Erythroblast (primary cell): ENCODE measurements around the gene CIROP.

Experiments used
- DNase-seq, 2 experiments: peaks; one replicate each; lab custom pipeline; 2025; lab: John Stamatoyannopoulos, UW
- GATA1 ChIP-seq: IDR thresholded peaks from 2 replicates; pipeline ENCODE4 v1.6.1; 2011; ENCODE audit warnings: low read depth, mild to moderate bottlenecking, control low read depth, low read length, moderate library complexity
- POLR2A ChIP-seq: IDR thresholded peaks from 2 replicates; pipeline ENCODE4 v1.6.1; 2011; ENCODE audit warnings: mild to moderate bottlenecking, low read length

The CIROP gene

DNA sequence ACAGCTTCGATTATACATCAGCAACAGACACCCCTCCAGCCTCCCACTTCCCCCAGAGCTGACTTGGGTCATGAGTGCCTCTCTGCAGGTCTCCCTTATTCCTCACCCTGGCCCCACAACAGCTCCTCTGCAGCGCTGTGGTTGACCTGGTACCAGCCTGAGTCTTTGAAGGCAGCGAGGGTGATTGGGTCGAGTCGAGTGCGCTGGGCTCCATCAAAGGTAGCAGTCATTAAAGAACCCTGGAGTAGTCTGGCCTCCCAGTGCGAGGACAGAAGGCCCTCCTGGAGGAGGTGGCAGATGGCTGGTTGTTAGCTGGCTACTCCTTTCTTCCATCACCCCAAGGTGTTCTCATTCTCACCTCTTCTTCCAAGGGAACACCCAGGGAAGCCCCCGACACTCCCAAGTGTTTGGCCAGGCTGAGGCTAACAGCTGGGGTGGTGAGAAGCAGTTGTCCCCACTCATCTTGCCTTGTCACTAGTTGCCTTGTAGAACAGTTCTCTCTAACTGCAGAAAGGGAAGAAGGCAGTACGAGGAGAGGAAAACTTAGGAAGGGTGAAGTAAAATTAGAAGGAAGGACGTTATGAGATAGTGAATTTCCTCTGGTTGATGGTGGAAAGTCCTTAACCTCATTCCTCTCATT lies 2.7 kb downstream of the CIROP start:
- TF ChIP-seq POLR2A (no peak), GATA1 (no peak)
- DNase-seq: no peak

DNA sequence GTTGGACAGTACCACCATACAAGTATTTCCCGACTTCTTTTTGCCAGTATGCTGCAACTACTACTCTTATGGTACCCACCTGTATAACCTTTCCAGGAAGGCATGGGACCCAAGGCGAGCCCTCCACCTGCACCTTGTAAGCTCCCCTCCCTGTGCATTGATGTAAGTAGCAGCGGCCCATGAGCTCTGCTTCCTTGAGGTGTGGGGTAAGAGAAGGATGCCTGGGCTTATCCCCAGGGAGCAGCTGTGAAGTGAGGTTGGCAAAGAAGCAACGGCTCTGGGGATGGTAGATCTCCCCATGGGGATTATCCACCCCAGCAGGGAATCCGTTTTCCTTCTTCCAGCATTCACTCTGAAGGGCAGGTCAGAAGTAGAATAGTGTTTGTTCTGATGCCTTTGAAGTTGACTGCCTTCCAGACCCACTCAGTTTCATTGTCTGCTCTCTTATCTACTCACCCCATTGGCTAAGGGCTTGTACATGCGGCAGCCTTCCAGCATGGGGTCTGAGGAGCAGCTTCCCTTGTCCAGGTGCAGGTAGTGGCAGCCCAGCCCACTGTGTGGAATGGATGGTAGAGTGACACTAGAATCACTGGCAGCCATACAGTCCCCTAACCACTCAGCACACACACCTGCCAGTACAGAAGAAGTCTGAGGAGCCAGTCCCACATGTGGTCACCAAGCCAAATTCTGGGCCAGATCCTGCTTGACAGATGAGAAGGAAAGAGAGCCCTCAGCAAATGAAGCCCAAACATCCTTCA lies 3.4 kb downstream of the CIROP start:
- no peak for DNase-seq
- TF ChIP-seq GATA1: no peak
- TF ChIP-seq POLR2A: no peak

DNA sequence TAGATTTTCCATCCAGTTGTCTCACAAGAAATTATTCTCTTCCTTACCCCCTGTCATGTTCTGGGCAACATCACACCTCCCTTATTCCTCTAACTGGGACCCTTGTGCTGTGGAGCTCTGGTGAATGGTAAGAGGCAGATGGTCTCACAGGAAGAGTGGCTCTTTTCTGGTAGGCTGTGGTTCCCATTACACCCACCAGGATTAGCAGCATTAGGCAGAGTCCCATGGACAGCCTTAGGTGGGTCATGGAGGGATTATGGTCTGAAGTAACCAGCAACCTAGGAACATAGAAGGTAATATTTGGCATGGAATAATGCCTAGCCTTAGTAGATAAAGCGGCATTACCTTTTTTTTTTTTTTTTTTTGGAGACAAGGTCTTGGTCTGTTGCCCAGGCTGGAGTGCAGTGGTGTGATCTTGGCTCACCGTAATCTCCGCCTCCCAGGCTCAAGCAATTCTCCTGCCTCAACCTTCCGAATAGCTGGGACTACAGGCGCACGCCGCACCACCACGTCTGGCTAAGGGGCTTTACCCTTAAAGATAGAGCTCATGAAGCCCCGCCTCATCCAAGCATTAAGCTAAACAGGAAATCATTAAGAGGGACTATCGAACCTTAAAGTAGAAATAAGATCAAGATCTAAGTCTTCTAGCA lies 5.5 kb downstream of the CIROP start:
- DNase-seq: no peak
- TF ChIP-seq GATA1: no peak

DNA sequence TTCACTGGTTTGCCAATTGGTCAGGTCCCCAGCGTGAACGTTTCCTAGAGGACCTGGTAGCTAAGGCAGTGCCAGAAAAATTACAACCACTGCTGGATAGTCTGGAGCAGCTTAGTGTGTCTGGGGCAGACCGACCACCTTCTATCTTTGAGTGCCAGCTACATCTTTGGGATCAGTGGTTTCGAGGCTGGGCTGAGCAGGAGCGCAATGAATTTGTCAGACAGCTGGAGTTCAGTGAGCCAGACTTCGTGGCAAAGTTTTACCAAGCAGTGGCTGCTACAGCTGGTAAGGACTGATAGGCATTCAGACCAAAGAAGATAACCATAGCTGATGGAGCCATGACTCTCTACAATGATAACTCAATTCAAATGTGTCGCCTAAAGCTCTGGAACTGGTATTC lies 7.0 kb downstream of the CIROP start:
- TF ChIP-seq POLR2A: no peak
- TF ChIP-seq GATA1: no peak
- no peak for DNase-seq

DNA sequence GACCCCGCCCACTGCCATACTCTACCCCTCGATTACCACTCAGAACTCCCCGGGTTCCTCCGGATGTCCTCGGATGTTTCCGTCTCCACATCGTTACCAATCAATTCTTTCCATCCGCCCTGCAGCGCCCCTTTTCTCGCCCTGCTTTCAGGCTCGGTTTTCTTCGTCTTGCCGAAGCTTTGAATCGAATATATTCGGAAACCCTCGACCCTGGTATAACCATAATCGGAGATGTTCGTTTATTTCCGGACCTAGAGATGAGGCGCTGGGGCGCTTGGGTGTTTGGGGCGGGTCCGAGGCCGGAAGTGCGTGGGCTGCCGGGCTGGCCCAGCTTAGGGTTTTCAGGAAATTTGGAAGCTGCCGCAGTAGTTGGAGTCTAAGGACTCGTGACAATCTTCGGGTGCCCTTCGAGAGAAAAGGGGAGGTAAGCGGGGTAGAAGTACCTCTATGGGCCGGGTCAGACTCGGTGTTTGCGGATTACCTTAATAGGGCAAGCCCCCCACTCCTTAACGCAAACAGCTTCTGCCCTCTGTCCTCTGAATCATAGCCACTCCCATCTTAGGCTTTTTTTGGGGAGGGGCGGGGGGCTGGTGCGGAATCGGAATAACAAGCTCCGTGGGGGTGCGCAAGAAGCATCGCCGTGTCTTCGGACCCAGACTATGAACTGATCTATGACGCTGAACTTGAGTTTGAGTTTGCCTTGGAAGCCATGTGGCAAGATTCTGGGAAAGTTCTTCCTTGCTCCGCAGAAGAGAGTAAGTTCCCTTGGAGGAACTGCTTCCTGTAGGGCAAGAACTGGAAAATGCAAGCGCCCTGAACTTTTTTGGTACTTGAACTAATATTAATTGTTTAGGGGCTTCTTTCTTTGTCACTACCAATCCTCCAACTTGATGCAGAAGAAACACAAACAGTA lies 9.3 kb downstream of the CIROP start, which contains the start of gene C14orf119:
Gene C14orf119 (plus strand): TSS at position 310 of the 913 bp plus-strand sequence. CDS start 2,154 bp downstream, outside the sequence.
- TF ChIP-seq GATA1 (no peak), POLR2A (peak; percentile 74)
- no peak for DNase-seq

DNA sequence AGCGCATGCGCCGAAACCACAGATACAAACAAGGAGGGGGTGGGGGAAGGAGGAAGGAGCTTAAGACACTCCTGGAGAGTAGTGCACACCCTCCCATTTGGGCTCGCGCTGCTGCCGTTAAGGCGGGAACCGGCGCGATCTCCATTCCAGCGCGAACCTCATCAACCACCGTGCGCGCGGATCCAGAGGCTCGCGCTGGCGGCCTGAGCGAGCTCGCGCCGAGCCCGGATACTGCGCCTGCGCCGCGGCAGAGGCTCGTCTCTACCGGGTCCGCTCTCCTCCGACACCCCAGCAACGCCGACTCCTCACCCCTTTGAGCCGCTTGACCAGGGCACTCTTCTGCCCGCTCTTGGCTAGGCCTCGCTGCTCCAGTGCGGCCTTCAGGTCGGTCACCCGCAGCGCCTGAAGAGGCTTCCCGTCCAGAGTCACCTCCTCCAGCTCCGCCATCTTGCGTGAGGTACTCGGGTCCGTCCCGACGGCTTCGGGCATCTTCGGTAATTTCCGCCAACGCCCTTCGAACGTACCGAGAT lies 10.1 kb downstream of the CIROP start, which contains the start of gene ACIN1:
Gene ACIN1 (minus strand): TSS at position 471 of the 530 bp plus-strand sequence. CDS start 24 bp downstream, at position 447.
- DNase-seq: no peak

DNA sequence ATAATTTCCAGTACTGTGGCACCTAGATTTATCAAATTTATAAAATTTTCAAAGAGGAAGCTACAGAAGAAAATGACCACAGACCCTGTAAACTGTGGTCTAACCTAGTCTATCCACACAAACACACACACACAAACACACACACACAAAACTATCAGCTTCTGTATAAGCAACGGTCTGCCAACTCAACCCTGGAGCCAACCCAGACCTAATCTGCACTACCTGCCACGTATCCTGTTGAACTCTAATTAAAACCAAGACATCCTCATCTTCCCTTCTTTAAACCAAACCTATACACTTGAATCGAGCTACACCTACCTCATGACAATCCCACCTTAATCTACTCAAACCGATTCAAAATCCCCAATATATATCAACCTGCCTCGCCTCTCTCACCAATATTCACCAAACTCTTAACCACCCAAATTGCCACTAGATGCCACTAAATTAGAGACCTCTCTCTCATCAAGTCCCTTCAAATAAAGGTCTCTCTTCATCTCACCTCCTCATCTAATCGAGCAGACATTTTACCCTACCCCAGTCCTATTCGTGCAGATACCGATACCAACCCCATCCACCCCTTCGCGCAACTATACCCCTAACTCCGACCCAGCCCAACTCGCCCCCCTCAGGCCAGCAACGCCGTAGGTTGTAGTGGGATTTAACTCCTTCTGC lies 10.7 kb downstream of the CIROP start:
- TF ChIP-seq POLR2A (no peak), GATA1 (no peak)
- no peak for DNase-seq

More for the DNA sequence above, 10.1 kb downstream of the CIROP start, which contains the start of gene ACIN1:
- peak; percentile 91 for TF ChIP-seq POLR2A
- no peak for TF ChIP-seq GATA1

DNA sequence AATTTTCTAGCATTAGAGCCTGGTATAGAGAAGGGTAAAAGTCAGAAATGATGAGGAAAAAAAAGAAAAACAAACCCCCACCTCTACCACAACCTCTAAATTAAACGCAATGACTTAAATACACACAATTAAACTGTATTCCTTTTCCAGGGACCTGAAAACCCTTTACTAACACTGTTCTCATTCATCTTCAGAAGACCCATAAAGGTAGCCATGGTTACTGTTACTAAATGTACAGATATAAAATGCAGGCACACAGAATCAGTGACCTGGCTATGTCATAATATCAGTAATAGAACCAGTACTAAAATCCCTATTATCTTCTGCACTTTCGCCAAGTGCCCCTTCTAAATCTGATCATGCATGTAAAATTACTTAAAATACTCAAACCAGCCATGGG lies 11.3 kb downstream of the CIROP start:
- TF ChIP-seq POLR2A (no peak), GATA1 (no peak)
- DNase-seq: no peak

DNA sequence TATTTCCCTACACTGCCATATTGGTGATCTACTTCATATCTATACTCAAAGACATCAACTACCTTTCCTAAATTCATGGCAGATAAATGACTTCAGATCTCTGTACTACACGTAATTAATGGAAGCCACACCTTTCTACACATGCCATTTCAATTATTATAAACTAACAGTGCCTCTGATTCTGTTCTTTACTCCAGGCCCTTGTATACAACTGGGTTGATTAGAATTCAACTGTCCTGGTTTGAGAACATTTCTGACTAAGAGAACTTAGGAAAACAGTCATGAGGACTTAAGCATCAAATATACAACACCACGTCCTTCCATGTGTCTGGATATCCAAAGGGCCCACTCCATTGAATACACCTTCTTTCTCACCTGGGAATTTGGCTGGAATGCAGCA lies 11.7 kb downstream of the CIROP start:
- TF ChIP-seq GATA1: no peak
- no peak for TF ChIP-seq POLR2A
- no peak for DNase-seq

DNA sequence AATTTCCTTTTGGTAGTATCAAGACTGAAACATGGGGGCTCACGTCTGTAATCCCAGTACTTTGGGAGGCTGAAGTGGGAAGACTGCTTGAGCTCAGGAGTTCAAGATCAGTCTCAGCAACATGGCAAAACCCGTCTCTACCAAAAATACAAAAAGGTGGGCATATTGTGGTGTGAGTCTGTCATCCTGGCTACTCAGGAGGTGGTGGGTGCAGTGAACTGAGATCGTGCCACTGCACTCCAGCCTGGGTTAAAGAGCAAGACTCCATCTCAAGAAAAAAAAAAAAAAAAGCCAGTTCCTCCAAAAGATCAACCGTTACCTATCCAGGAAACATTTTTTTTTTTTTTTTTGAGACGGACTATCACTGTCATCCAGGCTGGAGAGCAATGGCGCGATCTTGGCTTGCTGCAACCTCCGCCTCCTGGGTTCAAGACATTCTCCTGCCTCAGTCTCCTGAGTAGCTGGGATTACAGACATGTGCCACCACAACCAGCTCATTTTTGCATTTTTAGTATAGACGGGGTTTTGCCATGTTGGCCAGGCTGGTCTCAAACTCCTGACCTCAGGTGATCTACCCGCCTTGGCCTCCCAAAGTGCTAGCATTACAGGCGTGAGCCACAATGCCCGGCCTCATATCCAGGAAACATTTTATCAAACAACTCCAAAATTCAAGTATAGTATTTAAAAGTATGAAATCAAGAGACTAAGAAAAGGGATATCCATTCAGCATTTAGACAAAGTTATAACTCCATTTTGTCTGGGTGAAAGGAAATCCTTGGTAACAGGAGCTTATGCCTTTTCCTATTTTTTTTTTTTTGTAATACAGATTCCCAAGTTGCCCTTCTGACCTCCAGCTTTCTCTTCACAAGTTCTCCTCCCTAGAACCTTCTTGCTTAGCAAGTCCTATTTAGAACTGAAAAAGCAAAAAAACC lies 13.2 kb downstream of the CIROP start:
- DNase-seq: no peak
- no peak for TF ChIP-seq GATA1
- TF ChIP-seq POLR2A: no peak

DNA sequence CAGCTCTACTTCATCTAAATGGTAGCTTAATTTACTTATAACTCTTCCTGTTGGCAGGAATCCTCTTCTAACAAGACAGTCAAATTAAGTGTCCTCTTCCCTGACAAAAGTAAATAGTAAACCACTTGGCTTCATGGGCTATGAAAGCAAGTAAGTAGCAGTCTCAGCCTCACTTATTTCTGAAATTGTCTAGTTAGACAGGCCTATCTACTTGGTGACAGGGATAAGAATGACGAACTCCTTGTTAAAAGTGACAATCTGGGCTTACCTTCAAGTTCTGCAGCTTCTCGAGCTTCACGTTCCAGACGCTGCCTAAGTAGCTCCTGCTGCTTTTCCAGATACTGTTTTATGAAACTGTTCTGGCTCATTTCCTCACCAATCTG lies 14.5 kb downstream of the CIROP start:
- no peak for DNase-seq
- TF ChIP-seq GATA1 (no peak), POLR2A (no peak)
